DND-41 (cell line): ENCODE measurements around the gene SARM1.

ENCODE experiments used
- ATAC-seq: fragments of 200-7000 bp; cut with Tn5 transposase; 3 replicates; pipeline ENCODE4 v1.9.1; 2021; ENCODE audit warnings: low read depth; ENCODE audit not compliant: insufficient read depth
- DNase-seq: peaks from one replicate; pipeline ENCODE4 v3.0.0-alpha.2; 2020
- H2AFZ ChIP-seq: 2 replicates; pipeline ENCODE4 v1.6.0; 2012; ENCODE audit warnings: low read depth, low read length
- H3K27ac ChIP-seq: 2 replicates; pipeline ENCODE4 v1.5.1; 2012; ENCODE audit warnings: low read length, inconsistent platforms
- H3K27me3 ChIP-seq: fragments of 200-600 bp; sonication (generic); 2 replicates; pipeline ENCODE4 v1.6.0; 2012; ENCODE audit warnings: low read length, mild to moderate bottlenecking, inconsistent platforms; ENCODE audit not compliant: insufficient read depth, poor library complexity
- H3K36me3 ChIP-seq: 2 replicates; pipeline ENCODE4 v1.5.1; 2012; ENCODE audit warnings: low read length, inconsistent platforms; ENCODE audit not compliant: insufficient read depth
- H3K4me1 ChIP-seq: 2 replicates; pipeline ENCODE4 v1.5.1; 2012; ENCODE audit warnings: mild to moderate bottlenecking, low read length; ENCODE audit not compliant: insufficient read depth
- H3K4me2 ChIP-seq: 2 replicates; pipeline ENCODE4 v1.6.0; 2012; ENCODE audit warnings: mild to moderate bottlenecking, moderate library complexity, low read length, inconsistent platforms; ENCODE audit not compliant: insufficient read depth
- H3K4me3 ChIP-seq, 2 experiments: fragments of 200-600 bp in 1 of 2; shearing (Covaris generic) in 1 of 2; 2 replicates each; pipeline ENCODE4 v1.5.1; 2012 to 2016; ENCODE audit warnings: inconsistent platforms in 2 of 2, low read length in 2 of 2, mild to moderate bottlenecking in 2 of 2, low read depth in 1 of 2, moderate library complexity in 1 of 2
- H3K79me2 ChIP-seq: 2 replicates; pipeline ENCODE4 v1.6.0; 2012; ENCODE audit warnings: low read length, inconsistent platforms; ENCODE audit not compliant: insufficient read depth
- H3K9ac ChIP-seq: 2 replicates; pipeline ENCODE4 v1.6.0; 2012; ENCODE audit warnings: low read depth, mild to moderate bottlenecking, inconsistent platforms, low read length, moderate library complexity
- H3K9me3 ChIP-seq: 2 replicates; pipeline ENCODE4 v1.5.1; 2012; ENCODE audit warnings: low read length, moderate library complexity, mild to moderate bottlenecking, inconsistent platforms; ENCODE audit not compliant: insufficient read depth, severe bottlenecking
- H4K20me1 ChIP-seq: 2 replicates; pipeline ENCODE4 v1.6.0; 2012; ENCODE audit warnings: low read length; ENCODE audit not compliant: insufficient read depth
- CTCF ChIP-seq: IDR thresholded peaks from 2 replicates; pipeline ENCODE4 v1.5.1; 2012; ENCODE audit warnings: borderline replicate concordance, low read length, moderate library complexity, mild to moderate bottlenecking; ENCODE audit not compliant: poor library complexity, severe bottlenecking; ENCODE audit errors: extremely low read depth
- EZH2 ChIP-seq: IDR thresholded peaks from 3 replicates; pipeline ENCODE4 v1.6.1; 2012; ENCODE audit warnings: borderline replicate concordance, low read depth, mild to moderate bottlenecking, moderate library complexity, low read length, inconsistent platforms; ENCODE audit not compliant: severe bottlenecking

Gene SARM1

GRCh38 chr17:28333083-28333746, 38.3 kb upstream of the SARM1 start:
- H4K20me1 ChIP-seq: peaks cover 5% of the 10 kb centered on the region
- ATAC-seq (no peak), DNase-seq (no peak)
- no peak overlapping the region for H3K4me2 ChIP-seq
- peaks cover 26% of the 10 kb centered on the region for H3K36me3 ChIP-seq
- no peak overlapping the region for H3K4me3 ChIP-seq
- peaks cover 50% of the 10 kb centered on the region for H3K79me2 ChIP-seq
- peaks cover 45% of the 10 kb centered on the region for H3K4me1 ChIP-seq
- no peaks in the 10 kb centered on the region for H3K27me3 ChIP-seq
- H2AFZ ChIP-seq: no peak overlapping the region
- H3K9ac ChIP-seq: no peak overlapping the region
- H3K27ac ChIP-seq: no peak overlapping the region
- H3K9me3 ChIP-seq: no peaks in the 10 kb centered on the region
- TF ChIP-seq EZH2 (no peak), CTCF (no peak)

- Histone ChIP-seq H3K4me2 (peak overlapping the region; percentile 95), H3K27me3 (no peaks in the 10 kb centered on the region), H3K79me2 (peaks cover 57% of the 10 kb centered on the region), H3K4me1 (peaks cover 45% of the 10 kb centered on the region), H3K36me3 (peaks cover 18% of the 10 kb centered on the region), H4K20me1 (peaks cover 3% of the 10 kb centered on the region), H3K9ac (peak overlapping the region; percentile 66), H3K4me3 (peak overlapping the region; percentile 80 to 91), H3K27ac (peak overlapping the region; percentile 54; the same call in 1 of the 2 replicates), H3K9me3 (no peaks in the 10 kb centered on the region), H2AFZ (no peak overlapping the region)
- no peak for ATAC-seq
- no peak for DNase-seq
- TF ChIP-seq EZH2: no peak
- TF ChIP-seq CTCF: no peak
Measured at GRCh38 chr17:28334171-28334570, 37.3 kb upstream of the SARM1 start.

- Histone ChIP-seq H3K79me2 (peaks cover 61% of the 10 kb centered on the region), H4K20me1 (no peaks in the 10 kb centered on the region; the same call in none of the 2 replicates), H3K4me2 (peak overlapping the region; percentile 95), H3K27ac (peak overlapping the region; percentile 54), H2AFZ (peak overlapping the region; percentile 85), H3K4me3 (peak overlapping the region; percentile 80 to 91), H3K4me1 (peaks cover 45% of the 10 kb centered on the region), H3K27me3 (no peaks in the 10 kb centered on the region), H3K9me3 (no peaks in the 10 kb centered on the region), H3K9ac (peak overlapping the region; percentile 66), H3K36me3 (peaks cover 18% of the 10 kb centered on the region)
- no peak for ATAC-seq
- no peak for DNase-seq
- TF ChIP-seq CTCF (no peak), EZH2 (no peak)
Measured at GRCh38 chr17:28334666-28335200, 36.8 kb upstream of the SARM1 start.
